Lung (tissue), 12 donors: Measurements from ENCODE around the gene NANOS1. TPM values are rescaled to one million over a fixed set of nuclear protein-coding genes. Genes with fewer than 3 reads are reported as not detected.

ENCODE experiments used
- ATAC-seq: fragments of 200-7000 bp; cut with Tn5 transposase; one replicate; pipeline ENCODE4 v1.9.1; 2020; ENCODE audit warnings: moderate number of reproducible peaks; ENCODE audit not compliant: insufficient read depth, low FRiP score
- DNase-seq, 3 donors: peaks; one replicate each; pipeline ENCODE4 v3.0.0-alpha.2; 2013 to 2017
- H3K27ac ChIP-seq, 2 donors: one replicate each; pipeline ENCODE4 v1.5.1; 2013; ENCODE audit warnings: mild to moderate bottlenecking in 2 of 2, moderate library complexity in 2 of 2, control low read depth in 1 of 2, inconsistent platforms in 1 of 2, low read depth in 1 of 2, low read length in 1 of 2
- H3K27me3 ChIP-seq, 3 donors: one replicate each; pipeline ENCODE4 v1.5.1; 2013; ENCODE audit warnings: low read length in 2 of 3; ENCODE audit not compliant: control insufficient read depth in 3 of 3, insufficient read depth in 3 of 3
- H3K36me3 ChIP-seq, 4 donors: one replicate each; pipeline ENCODE4 v1.5.1; 2013; ENCODE audit warnings: low read length in 4 of 4, mild to moderate bottlenecking in 1 of 4, moderate library complexity in 1 of 4; ENCODE audit not compliant: control insufficient read depth in 4 of 4, insufficient read depth in 4 of 4
- H3K4me1 ChIP-seq, 5 donors: one replicate each; pipeline ENCODE4 v1.5.1; 2013; ENCODE audit warnings: low read length in 5 of 5, mild to moderate bottlenecking in 2 of 5, moderate library complexity in 1 of 5; ENCODE audit not compliant: control insufficient read depth in 5 of 5, insufficient read depth in 5 of 5
- H3K4me3 ChIP-seq: one replicate; pipeline ENCODE4 v1.5.1; 2013; ENCODE audit warnings: mild to moderate bottlenecking, control low read depth, moderate library complexity
- H3K9ac ChIP-seq, 2 donors: one replicate each; pipeline ENCODE4 v1.5.1; 2013; ENCODE audit warnings: low read length in 2 of 2, control low read depth in 1 of 2; ENCODE audit not compliant: insufficient read depth in 1 of 2
- H3K9me3 ChIP-seq, 4 donors: one replicate each; pipeline ENCODE4 v1.5.1; 2013; ENCODE audit warnings: low read length in 3 of 4, mild to moderate bottlenecking in 1 of 4, moderate library complexity in 1 of 4; ENCODE audit not compliant: control insufficient read depth in 4 of 4, insufficient read depth in 3 of 4
- CTCF ChIP-seq: IDR thresholded peaks from 2 replicates; pipeline ENCODE4 v1.5.1; 2012; ENCODE audit warnings: mild to moderate bottlenecking; ENCODE audit errors: control extremely low read depth, extremely low read depth
- WGBS, 2 donors: extraction: QIAGEN DNeasy Blood & Tissue Kit; methylation state at CpG; one replicate each; pipeline ENCODE4 v1.1.7; 2013; 5-methylcytosine and 5-hydroxymethylcytosine counted together
- polyA plus RNA-seq, 2 donors: library from polyadenylated mRNA; stranded (reverse); fragments of 200-250 nt; gene quantifications; one replicate each; pipeline ENCODE4 v1.2.1, GENCODE V29; 2013
- total RNA-seq, 2 donors: library from RNA; depleted of rRNA in 1 of 2; stranded (reverse); fragments of >200 nt in 1 of 2; gene quantifications; one replicate each; pipeline ENCODE4 v1.2.1, GENCODE V29; 2014 to 2021
- donor health status: control.
- donor health status: control.
- donor health status: Bipolar disorder and iron deficiency.
- donor health status: healthy.
- donor health status: DM: yes; HTN: yes; CAD: no.

The NANOS1 gene
- total and polyA plus RNA-seq, 4 donors = 0.73 to 1.4 (median 0.82) TPM

GRCh38 chr10:118981946-118982345 lies 47.6 kb upstream of the NANOS1 start:
- Histone ChIP-seq H3K9ac (no peak overlapping the region), H3K4me1 (no peaks in the 10 kb centered on the region), H3K4me3 (no peak overlapping the region), H3K36me3 (no peaks in the 10 kb centered on the region), H3K27ac (no peak overlapping the region), H3K9me3 (peaks cover 0 to 6% (median 1%) of the 10 kb centered on the region in 4 donors), H3K27me3 (no peaks in the 10 kb centered on the region)
- ATAC-seq (no peak), DNase-seq (no peak)
- TF ChIP-seq CTCF = no peak
- WGBS, 2 donors = 84 to 89% methylated on average over 11 of the region's 11 CpGs

DNA sequence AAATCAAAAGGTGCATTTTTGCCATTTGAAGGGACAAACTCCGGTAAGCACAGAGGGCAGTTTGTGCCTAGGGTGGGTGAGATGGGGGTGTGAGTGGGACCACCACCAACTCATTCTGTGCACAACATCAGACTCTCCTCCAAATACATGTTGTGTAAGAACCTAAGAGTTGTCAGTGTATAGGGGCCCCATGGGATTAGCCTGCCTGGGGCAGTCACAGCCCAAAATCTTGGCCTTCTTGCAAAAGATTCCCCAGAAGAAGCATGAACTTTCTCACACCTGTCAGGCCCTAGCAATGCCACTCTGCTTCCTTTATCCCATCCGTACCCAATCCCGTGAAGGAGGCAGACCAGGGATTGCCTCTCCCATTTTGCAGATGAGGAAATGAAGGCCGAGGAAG lies 47.1 kb upstream of the NANOS1 start:
- Histone ChIP-seq H3K36me3 (no peaks in the 10 kb centered on the region), H3K4me3 (no peak overlapping the region), H3K9ac (no peak overlapping the region), H3K27me3 (no peaks in the 10 kb centered on the region), H3K9me3 (peaks cover 0 to 6% (median 1%) of the 10 kb centered on the region in 4 donors), H3K27ac (no peak overlapping the region), H3K4me1 (no peaks in the 10 kb centered on the region)
- DNase-seq = no peak
- WGBS, 2 donors = 92 to 94% methylated on average over 4 of the region's 4 CpGs
- TF ChIP-seq CTCF = no peak
- ATAC-seq = no peak

DNA sequence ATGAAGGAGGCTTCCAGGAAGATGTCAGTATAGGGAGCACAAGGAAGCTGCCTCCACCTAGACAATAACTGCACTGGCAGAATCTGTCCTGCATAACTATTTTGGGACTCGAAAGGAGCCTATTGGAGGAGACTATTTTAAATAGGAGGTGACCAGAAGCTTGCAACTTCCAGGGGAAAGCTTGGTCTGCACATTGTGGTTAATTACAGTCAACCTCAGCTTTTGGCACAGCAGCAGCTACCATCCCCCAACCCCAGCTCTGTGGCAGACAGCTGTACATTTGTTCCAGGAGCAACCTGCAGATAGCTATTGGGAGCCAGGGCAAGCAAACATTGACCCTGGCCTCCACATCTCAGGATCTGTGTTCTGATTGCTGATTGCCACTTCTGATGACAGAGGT lies 46.3 kb upstream of the NANOS1 start:
- no peaks in the 10 kb centered on the region for H3K27me3 ChIP-seq
- no peak overlapping the region for H3K4me3 ChIP-seq
- H3K4me1 ChIP-seq = no peaks in the 10 kb centered on the region
- H3K27ac ChIP-seq = no peak overlapping the region
- TF ChIP-seq CTCF = no peak
- 72 to 75% methylated on average over 1 of the region's 1 CpG for WGBS, 2 donors
- no peak for ATAC-seq
- no peak overlapping the region for H3K9ac ChIP-seq
- no peaks in the 10 kb centered on the region for H3K36me3 ChIP-seq
- peaks cover 0 to 6% (median 1%) of the 10 kb centered on the region in 4 donors for H3K9me3 ChIP-seq
- no peak for DNase-seq

DNA sequence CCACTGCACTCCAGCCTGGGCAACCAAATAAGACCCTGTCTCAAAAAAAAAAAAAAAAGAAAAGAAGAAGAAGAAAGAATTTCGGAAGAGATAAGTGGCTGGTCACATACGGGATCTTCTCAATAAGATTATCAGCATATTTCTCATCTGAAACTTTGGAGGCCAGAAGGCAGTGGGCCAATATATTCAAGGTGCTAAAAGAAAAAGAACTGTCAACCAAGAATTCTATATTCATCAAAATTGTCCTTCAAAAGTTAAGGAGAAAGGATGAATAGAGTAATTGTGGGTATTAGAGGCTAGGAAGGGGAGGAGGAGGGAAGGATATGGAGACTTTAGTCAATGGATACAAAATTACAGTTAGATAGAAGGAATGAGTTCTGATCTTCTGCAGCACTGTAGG lies 43.9 kb upstream of the NANOS1 start:
- Histone ChIP-seq H3K36me3 (no peaks in the 10 kb centered on the region), H3K4me1 (no peaks in the 10 kb centered on the region), H3K4me3 (no peak overlapping the region), H3K27me3 (no peaks in the 10 kb centered on the region), H3K27ac (no peak overlapping the region), H3K9me3 (peaks cover 0 to 6% (median 2%) of the 10 kb centered on the region in 4 donors), H3K9ac (no peak overlapping the region)
- TF ChIP-seq CTCF = no peak
- DNase-seq = no peak
- no peak for ATAC-seq
- WGBS, 2 donors = 94 to 98% methylated on average over 2 of the region's 2 CpGs
